Keratinocyte (primary cell): ENCODE measurements around the gene HOXC6.

Source experiments
- CTCF ChIP-seq, 3 experiments: IDR thresholded peaks in 1 of 3; conservative IDR thresholded peaks in 1 of 3; optimal IDR thresholded peaks in 1 of 3; 2 replicates in 2 of 3; 3 replicates in 1 of 3; pipeline versions ENCODE3 to v1.5.1; 2011; ENCODE audit warnings: low read length in 3 of 3, mild to moderate bottlenecking in 3 of 3, moderate library complexity in 2 of 3, control low read depth in 1 of 3, inconsistent platforms in 1 of 3; ENCODE audit not compliant: insufficient read depth in 2 of 3; ENCODE audit errors: extremely low read depth in 1 of 3
- EZH2 ChIP-seq: IDR thresholded peaks from one replicate; pipeline ENCODE4 v1.6.1; 2012; ENCODE audit warnings: inconsistent platforms, mild to moderate bottlenecking, low read length, moderate library complexity

- no peak for TF ChIP-seq CTCF (optimal IDR thresholded peaks at IDR 0.05 in 1 of 3, IDR thresholded peaks at IDR 0.05 in 1 of 3, conservative IDR thresholded peaks at IDR 0.05 in 1 of 3; ENCODE audit: extremely low read depth in 1 of 3, insufficient read depth in 2 of 3, low read length in 3 of 3)
- TF ChIP-seq EZH2, result no peak
Measured at GRCh38 chr12:54002278-54002914, 25.8 kb upstream of the HOXC6 start.
